Skeletal muscle tissue (tissue), 4 donors: Measurements from ENCODE around the gene ZNF638. TPM values are rescaled to one million over a fixed set of nuclear protein-coding genes. Genes with fewer than 3 reads are reported as not detected.
A peak's percentile ranks its signal among the peaks of the same experiment; 100 is the strongest.
"Not testable (repeated sequence)": the region's sequence is repeated elsewhere in the genome, so short reads cannot be mapped to it uniquely, and the experiment has no call there.

Source experiments
- H3K27ac ChIP-seq: one replicate; pipeline ENCODE4 v1.7.0; 2013; ENCODE audit warnings: mild to moderate bottlenecking, low read depth, low read length, inconsistent platforms
- H3K27me3 ChIP-seq, 3 donors: one replicate each; pipeline ENCODE4 v1.7.0; 2013; ENCODE audit warnings: low read length in 3 of 3; ENCODE audit not compliant: control insufficient read depth in 3 of 3, insufficient read depth in 3 of 3
- H3K36me3 ChIP-seq, 3 donors: one replicate each; pipeline ENCODE4 v1.7.0; 2013; ENCODE audit warnings: low read length in 3 of 3; ENCODE audit not compliant: control insufficient read depth in 3 of 3, insufficient read depth in 3 of 3
- H3K4me1 ChIP-seq, 3 donors: one replicate each; pipeline ENCODE4 v1.7.0; 2013; ENCODE audit warnings: low read length in 3 of 3, mild to moderate bottlenecking in 3 of 3; ENCODE audit not compliant: control insufficient read depth in 3 of 3, insufficient read depth in 3 of 3
- H3K4me3 ChIP-seq, 3 donors: one replicate each; pipeline ENCODE4 v1.7.0; 2013; ENCODE audit warnings: low read length in 3 of 3
- H3K9ac ChIP-seq, 3 donors: one replicate each; pipeline ENCODE4 v1.7.0; 2013; ENCODE audit warnings: low read length in 3 of 3, mild to moderate bottlenecking in 3 of 3, moderate library complexity in 2 of 3, low read depth in 1 of 3
- H3K9me3 ChIP-seq, 3 donors: one replicate each; pipeline ENCODE4 v1.7.0; 2013; ENCODE audit warnings: low read length in 3 of 3; ENCODE audit not compliant: control insufficient read depth in 3 of 3
- total RNA-seq: library from RNA; depleted of rRNA; stranded (reverse); fragments of >200 nt; gene quantifications from one replicate; pipeline ENCODE4 v1.2.3, GENCODE V29; 2014
- donor health status: Osteomylitis.

ZNF638 gene
- total RNA-seq, 1 donor from 2014 or later = 187 TPM

DNA sequence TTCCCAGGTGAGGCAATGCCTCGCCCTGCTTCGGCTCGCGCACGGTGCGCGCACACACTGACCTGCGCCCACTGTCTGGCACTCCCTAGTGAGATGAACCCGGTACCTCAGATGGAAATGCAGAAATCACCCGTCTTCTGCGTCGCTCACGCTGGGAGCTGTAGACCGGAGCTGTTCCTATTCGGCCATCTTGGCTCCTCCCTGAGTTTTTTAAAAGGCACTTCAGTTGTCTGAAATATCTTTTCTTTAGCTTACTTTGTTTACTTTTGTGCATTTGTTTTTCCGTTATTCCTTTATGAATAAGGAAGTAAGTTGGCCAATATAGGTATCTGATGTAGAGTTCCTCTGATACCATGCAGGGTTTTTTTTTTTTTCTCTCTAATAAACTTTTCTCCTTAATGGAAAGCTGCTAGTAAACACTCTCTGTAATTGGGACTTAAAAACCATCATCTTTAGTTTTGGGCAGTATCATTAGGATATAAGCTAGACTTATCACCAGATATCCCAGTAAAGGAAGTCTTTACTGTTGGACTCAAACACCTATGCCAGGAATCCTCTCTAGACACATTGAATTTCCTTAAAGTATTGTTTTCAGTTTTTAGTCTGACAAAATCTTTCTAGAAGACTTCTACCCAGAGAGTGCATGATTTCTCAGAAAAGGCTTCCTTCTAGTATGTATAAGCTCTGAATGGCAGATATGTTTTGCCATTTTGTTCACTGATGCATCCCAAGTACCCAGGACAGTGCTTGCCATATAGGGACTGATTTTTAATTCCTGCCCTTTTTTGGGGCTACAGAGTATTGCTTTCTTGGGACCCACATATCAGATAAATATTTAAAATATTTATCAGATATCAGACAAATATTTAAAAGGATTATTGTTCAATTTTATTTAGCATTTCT lies 86.0 kb downstream of the ZNF638 start:
- Histone ChIP-seq H3K36me3 (no peaks in the 10 kb centered on the region), H3K27me3 (no peaks in the 10 kb centered on the region), H3K4me1 (no peaks in the 10 kb centered on the region), H3K27ac (no peak overlapping the region), H3K9me3 (no peaks in the 10 kb centered on the region), H3K9ac (no peak overlapping the region), H3K4me3 (no peak overlapping the region)

DNA sequence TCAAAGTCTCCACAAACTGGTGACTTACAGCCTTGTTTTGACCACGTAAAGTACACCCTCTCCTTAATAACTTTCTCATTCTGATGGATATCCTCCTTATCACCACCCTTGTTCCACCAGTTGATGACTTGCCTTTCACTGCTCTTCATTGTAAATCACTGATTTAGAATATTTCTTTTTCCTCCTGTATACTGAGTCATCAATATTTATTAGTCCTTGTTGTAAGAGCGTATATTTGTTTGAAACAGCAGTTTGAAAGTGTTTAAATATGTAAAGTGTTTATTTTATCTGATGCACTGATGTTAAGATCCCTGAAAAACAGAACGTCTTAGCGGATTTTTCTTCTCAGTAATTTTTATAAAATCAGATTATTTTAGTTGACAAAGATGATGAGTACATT lies 87.6 kb downstream of the ZNF638 start:
- Histone ChIP-seq H3K36me3 (peaks cover 2 to 14% (median 5%) of the 10 kb centered on the region in 3 donors), H3K27me3 (no peaks in the 10 kb centered on the region), H3K9ac (no peak overlapping the region), H3K4me1 (no peaks in the 10 kb centered on the region), H3K4me3 (no peak overlapping the region), H3K9me3 (no peaks in the 10 kb centered on the region), H3K27ac (no peak overlapping the region)

DNA sequence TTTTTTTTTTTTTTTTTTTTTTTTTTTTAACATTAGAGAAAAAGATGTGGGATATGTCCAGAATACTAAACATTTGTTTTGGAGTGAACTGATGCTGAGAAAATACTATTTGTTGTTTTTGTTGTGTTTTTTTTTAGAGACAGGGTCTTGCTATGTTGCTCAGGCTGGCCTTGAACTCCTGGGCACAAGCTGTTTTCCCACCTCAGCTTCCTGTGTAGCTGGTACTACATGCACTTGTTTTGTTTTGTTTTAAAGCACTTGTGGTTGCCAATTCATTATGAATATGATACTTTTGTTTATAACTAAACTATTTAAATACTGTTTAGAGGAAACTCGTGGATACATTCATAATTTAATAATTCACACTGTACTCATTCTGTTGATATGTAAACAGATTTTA lies 88.4 kb downstream of the ZNF638 start:
- Histone ChIP-seq H3K27me3 (no peaks in the 10 kb centered on the region), H3K9ac (no peak overlapping the region), H3K9me3 (no peaks in the 10 kb centered on the region), H3K36me3 (peaks cover 2 to 14% (median 8%) of the 10 kb centered on the region in 3 donors), H3K4me1 (no peaks in the 10 kb centered on the region), H3K4me3 (no peak overlapping the region), H3K27ac (no peak overlapping the region)

DNA sequence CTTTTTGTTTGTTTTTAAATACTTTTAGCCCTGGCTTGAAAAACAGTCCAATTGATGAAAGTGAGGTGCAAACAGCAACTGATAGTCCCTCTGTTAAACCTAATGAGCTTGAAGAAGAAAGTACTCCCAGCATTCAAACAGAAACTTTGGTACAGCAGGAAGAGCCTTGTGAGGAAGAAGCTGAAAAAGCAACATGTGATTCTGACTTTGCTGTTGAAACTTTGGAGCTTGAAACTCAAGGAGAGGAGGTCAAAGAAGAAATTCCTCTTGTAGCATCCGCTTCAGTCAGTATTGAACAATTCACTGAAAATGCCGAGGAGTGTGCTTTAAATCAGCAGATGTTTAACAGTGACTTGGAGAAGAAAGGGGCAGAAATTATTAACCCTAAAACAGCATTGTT lies 91.2 kb downstream of the ZNF638 start:
- H3K36me3 ChIP-seq = peaks cover 11 to 23% (median 17%) of the 10 kb centered on the region in 3 donors
- H3K4me3 ChIP-seq = no peak overlapping the region
- H3K4me1 ChIP-seq = no peaks in the 10 kb centered on the region
- no peaks in the 10 kb centered on the region for H3K27me3 ChIP-seq
- no peaks in the 10 kb centered on the region for H3K9me3 ChIP-seq
- H3K27ac ChIP-seq = no peak overlapping the region
- H3K9ac ChIP-seq = no peak overlapping the region

GRCh38 chr2:71423817-71424420 lies 92.3 kb downstream of the ZNF638 start:
- H3K9ac ChIP-seq = no peak overlapping the region
- no peak overlapping the region for H3K4me3 ChIP-seq
- H3K4me1 ChIP-seq = no peaks in the 10 kb centered on the region
- H3K27ac ChIP-seq = no peak overlapping the region
- H3K27me3 ChIP-seq = no peaks in the 10 kb centered on the region
- no peaks in the 10 kb centered on the region for H3K9me3 ChIP-seq
- H3K36me3 ChIP-seq = peaks cover 13 to 27% (median 23%) of the 10 kb centered on the region in 3 donors

- Histone ChIP-seq H3K4me1 (no peaks in the 10 kb centered on the region), H3K36me3 (peaks cover 13 to 43% (median 38%) of the 10 kb centered on the region in 3 donors), H3K4me3 (no peak overlapping the region), H3K9me3 (no peaks in the 10 kb centered on the region), H3K9ac (no peak overlapping the region), H3K27ac (peak overlapping the region; percentile 3), H3K27me3 (no peaks in the 10 kb centered on the region)
These were observed 95.1 kb downstream of the ZNF638 start for GRCh38 chr2:71426721-71427120.

DNA sequence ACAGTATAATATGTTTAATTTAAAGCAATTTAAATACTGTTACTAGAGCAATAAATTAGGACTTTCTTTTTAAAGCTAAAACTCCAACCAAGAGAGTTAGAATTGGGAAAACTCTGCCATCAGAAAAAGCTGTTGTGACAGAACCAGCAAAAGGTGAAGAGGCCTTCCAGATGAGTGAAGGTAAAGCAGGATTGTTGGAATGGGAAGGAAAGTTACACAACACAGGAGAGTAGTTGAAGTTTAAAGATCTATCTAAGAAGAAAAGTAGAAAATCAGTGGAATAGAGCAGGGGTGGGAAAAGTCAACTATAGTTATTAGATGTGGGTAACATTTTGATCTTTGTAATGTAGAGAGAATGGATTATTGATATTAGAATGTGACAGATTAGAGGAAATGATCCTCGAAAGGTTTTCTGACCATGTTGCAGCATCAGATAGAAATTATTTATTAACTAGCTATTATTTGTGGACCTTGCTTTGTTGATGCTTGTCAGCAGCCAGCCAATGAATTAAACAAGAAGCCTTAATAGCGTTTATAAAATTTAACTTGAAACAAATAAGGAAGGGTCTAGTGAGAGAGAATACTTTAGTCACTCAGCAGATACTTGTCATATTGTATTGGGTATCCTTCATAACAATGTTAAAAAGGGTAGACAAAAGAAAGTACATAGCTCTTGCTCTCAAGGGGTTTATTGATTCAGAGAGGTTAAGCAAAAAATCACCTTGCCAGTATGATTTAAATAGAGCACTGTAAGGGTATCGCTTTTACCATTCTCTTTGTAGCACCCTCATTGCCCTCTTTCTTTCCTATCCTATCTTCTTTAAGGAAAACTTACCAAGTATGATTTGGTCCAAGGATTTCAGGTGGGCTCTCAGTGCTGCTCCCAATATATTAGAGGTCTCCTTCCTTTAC lies 97.1 kb downstream of the ZNF638 start:
- Histone ChIP-seq H3K4me1 (no peaks in the 10 kb centered on the region), H3K9me3 (no peaks in the 10 kb centered on the region), H3K9ac (no peak overlapping the region), H3K4me3 (no peak overlapping the region), H3K27ac (no peak overlapping the region), H3K36me3 (peaks cover 20 to 56% (median 46%) of the 10 kb centered on the region in 3 donors), H3K27me3 (no peaks in the 10 kb centered on the region)

- not testable (repeated sequence) for H3K4me3 ChIP-seq, H3K27me3 ChIP-seq, H3K27ac ChIP-seq, H3K9me3 ChIP-seq, H3K36me3 ChIP-seq, H3K9ac ChIP-seq
- peaks cover 2 to 18% (median 3%) of the 10 kb centered on the region in 3 donors for H3K4me1 ChIP-seq
These were observed 113.6 kb downstream of the ZNF638 start for GRCh38 chr2:71445142-71445541.

GRCh38 chr2:71446505-71446904 lies 114.9 kb downstream of the ZNF638 start:
- H3K27me3 ChIP-seq = no peaks in the 10 kb centered on the region
- H3K4me3 ChIP-seq = no peak overlapping the region
- H3K36me3 ChIP-seq = peaks cover 0 to 3% (median under 1%) of the 10 kb centered on the region in 3 donors
- no peak overlapping the region for H3K27ac ChIP-seq
- no peaks in the 10 kb centered on the region for H3K9me3 ChIP-seq
- H3K4me1 ChIP-seq = peaks cover 10 to 32% (median 14%) of the 10 kb centered on the region in 3 donors
- no peak overlapping the region for H3K9ac ChIP-seq
